HUDEP-2 (cell line): Measurements from ENCODE around the gene ERN1.

ENCODE experiments used
- DNase-seq, 76 experiments: peaks; one replicate each; lab custom pipeline; 2025; ENCODE audit not compliant: unreplicated experiment in 76 of 76; lab: John Stamatoyannopoulos, UW

Gene ERN1

DNA sequence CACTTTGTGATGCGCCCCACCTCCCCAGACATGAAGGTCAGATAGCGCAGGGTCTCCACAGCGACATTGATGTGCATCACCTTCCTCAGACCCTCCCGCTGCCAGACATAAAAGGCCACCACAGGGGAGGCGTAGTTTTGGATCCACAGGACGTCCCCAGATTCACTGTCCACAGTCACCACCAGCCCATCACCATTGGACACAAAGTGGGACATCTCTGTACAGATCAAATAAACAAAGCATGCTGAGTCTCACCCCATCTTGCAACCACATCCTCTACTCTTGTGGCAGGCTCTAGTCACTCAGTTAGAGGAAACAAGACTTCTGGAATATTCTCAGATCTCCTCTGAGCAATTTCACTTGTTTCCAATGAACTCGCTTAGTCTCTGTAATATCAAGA is 63.2 kb downstream of the ERN1 start:
- no peak for DNase-seq

DNA sequence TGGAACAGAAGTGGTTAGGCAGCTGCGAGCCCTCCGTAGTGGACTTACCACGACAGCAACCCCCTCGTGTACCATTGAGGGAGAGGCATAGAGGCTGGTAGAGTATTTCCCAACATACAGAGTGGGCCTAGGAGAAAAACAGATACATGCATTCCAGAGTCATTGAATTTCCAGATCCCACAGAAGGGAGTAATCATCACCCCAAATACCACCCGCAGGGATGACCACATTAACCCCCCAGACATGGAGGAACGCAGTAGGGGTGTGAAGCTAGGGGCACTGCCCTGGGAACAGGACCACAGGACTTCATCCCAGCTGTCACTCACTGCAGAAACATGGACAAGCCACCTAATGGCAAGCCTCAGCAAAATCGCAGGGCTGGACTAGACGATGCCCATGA is 64.8 kb downstream of the ERN1 start:
- DNase-seq = no peak

- DNase-seq = no peak
Observed at GRCh38 chr17:64064331-64064730, 65.6 kb downstream of the ERN1 start.

- peak in 31 of 76 experiments; percentile 3 to 52 (median 14) for DNase-seq
Observed at GRCh38 chr17:64063766-64064224, 66.1 kb downstream of the ERN1 start.

- DNase-seq = peak in 1 of 76 experiments; percentile 20
Observed at GRCh38 chr17:64063088-64063487, 66.9 kb downstream of the ERN1 start.

- DNase-seq = no peak
Observed at GRCh38 chr17:64061178-64061898, 68.6 kb downstream of the ERN1 start.

DNA sequence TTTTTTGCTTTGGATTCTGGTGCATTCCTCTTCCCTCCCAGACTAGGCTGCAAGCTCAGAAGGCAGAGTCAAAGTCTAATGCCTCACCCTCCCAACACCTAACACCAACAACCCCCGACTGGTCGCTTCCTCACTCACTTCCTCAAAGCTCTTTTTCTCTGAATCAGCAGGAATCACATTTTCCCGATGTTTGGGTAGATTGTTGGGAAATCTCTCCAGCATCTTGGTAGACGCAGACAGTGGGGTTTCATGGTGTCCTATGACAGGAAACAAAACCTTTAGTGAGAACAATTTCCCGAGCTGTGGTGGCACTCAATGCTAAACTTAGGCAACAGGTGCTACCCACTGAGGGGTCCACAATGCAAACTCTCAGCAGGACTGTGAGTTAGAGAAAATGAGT is 69.6 kb downstream of the ERN1 start:
- no peak for DNase-seq

GRCh38 chr17:64059756-64060155 is 70.2 kb downstream of the ERN1 start:
- no peak for DNase-seq

- peak in 13 of 76 experiments; percentile 3 to 28 (median 11) for DNase-seq
Observed at GRCh38 chr17:64058621-64059020, 71.3 kb downstream of the ERN1 start.

GRCh38 chr17:64057701-64058263 is 72.2 kb downstream of the ERN1 start:
- DNase-seq = no peak

GRCh38 chr17:64056269-64057005 is 73.5 kb downstream of the ERN1 start:
- DNase-seq = no peak

GRCh38 chr17:64055183-64056142 is 74.5 kb downstream of the ERN1 start:
- DNase-seq = no peak

- no peak for DNase-seq
Observed at GRCh38 chr17:64054304-64054703, 75.6 kb downstream of the ERN1 start.

- DNase-seq = no peak
Observed at GRCh38 chr17:64053101-64053500, 76.8 kb downstream of the ERN1 start.

GRCh38 chr17:64051153-64051552 is 78.8 kb downstream of the ERN1 start:
- DNase-seq = no peak

GRCh38 chr17:64048805-64049204 is 81.1 kb downstream of the ERN1 start:
- DNase-seq = no peak

DNA sequence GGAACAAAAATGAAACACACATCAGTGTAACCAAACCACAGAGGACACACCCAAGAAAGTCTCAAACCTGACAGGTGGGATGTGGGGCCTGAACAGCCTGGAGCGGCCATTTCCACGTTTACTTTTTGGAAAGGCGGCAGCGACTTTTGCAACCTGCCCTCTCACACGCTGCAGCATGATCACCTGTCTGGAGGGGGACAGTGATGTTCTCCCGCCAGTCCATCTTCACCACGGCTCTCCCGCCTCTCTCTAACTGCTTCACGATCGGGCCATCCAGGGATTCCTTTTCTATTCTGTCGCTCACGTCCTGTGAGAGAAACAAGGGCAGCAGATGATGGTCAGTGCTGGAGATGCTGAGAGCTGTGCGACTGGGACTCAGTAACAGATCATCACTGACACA is 84.8 kb downstream of the ERN1 start:
- DNase-seq = no peak

- DNase-seq = no peak
Observed at GRCh38 chr17:64042700-64043485, 87.1 kb downstream of the ERN1 start.

DNA sequence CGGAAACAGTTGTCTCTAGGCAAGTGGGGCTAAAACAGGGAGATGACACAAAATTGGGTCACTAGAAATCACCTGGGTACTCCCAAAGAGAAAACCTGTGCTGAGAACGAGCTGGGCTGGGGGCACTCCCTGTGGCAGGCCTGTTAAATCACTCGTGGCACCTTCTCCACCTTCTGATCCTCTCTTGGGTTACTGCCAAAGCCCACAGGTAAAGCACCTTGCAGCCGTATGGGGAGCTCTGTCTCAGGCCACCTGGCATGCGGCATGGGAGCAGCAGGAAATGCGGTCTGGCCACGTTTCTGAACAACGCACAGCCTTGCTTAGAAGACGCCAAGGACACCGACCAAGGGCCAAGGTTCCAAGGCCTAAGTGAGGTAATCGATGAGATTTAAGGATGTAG is 88.0 kb downstream of the ERN1 start:
- no peak for DNase-seq

DNA sequence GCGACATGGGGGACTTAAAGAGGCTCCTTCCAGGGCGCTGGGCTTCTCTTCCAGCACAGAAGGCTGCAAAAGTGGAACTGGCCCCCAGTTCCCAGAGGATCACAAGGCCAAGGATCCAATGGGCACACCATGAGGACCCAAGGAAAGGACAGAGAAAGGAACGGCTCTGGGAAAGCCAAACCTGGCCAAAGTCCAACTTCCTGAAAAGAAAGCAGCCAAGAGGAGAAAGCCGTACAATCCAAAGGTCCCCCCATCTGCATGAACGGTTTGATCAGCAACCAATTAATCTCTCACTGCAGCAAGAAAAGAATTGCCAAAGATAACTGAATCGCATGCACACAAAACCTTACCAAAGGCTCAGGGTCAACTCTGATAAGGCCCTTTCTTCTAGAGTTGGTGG is 89.7 kb downstream of the ERN1 start:
- DNase-seq = no peak
